GM18499 (cell line): ENCODE data around the gene CD300E.

Experiments used
- ATAC-seq: cut with Tn5 transposase; IDR thresholded peaks from one replicate; pipeline ENCODE4 v1.9.1; 2021; ENCODE audit warnings: moderate number of reproducible peaks; ENCODE audit not compliant: insufficient read depth, unreplicated experiment

CD300E gene, protein sequence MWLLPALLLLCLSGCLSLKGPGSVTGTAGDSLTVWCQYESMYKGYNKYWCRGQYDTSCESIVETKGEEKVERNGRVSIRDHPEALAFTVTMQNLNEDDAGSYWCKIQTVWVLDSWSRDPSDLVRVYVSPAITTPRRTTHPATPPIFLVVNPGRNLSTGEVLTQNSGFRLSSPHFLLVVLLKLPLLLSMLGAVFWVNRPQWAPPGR

DNA sequence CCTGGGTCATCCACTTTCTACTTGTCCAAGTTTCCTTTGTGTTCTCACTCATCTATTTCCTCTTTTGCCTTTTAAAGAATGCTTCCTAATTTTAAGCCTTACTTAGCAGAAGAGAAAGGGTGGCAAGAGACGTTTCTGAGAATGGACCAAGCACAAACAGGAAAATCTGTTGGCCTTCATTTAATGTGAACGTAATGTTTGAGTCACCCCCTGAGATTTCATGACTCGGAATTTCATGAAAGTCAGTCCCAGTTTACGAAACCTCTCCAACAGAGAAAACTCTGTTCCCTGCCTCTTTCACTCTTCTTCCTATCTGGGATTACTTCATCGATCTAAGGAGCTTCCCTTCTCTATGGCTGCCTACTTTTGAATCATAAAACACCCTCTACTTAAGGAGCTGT lies at the start of gene CD300E:
Gene CD300E (minus strand): TSS at position 46 of the 401 bp plus-strand sequence. CDS start 117 bp downstream, outside the sequence.
- ATAC-seq, result no peak

DNA sequence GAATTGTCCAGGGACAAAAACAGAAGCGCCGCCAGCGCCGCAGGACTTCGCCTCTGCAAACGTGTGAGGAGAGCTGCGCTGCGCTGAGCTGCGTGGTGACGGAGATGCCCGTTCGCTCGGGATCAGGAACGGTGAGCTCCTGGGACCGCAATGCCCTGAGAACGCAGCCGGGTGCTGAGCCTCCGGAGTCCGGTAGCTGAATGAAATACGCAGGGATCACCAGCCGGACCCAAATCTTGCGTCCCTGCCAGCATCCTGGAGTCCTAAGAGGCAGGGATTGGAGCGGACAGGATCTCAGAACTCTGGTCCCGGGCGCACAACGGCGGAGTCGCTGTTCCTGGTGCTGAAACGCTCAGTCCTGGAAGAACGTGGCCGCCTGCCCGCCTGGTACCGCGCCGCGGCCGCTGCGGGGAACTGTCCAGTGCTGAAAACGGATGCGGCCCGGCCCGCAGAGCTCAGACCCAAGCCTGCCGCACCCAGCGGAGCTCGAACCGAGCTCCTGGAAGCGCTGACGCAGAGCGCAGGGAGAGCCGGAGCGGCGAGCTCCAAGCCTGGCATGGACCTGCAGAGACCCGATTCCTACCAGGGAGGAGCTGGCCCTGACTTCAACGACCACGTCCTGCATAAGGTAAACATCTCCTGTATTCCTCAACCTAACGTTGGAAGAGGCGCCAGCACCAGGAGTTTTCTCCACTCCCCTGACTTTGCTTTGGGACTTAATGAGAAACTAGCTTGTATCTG lies 47.7 kb upstream of the CD300E start:
- ATAC-seq, result no peak

DNA sequence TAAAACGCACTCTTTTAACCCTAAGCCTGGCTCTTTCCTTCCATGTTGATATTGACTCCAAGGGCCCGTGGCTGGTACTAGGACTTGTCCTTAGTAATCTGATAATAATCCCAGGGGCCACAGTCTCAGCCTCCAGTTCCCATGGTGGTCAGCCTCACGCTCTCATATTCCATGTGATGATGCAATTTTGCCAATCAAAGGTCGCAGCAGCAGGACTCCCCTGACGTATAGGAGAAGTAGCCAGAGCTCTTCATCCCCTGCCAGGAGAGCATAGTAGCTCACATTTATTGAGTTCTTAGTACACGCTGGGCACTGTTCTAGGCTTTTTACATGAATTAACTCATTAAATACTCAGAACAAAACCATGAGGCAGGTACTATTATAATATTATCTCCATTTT lies 46.8 kb upstream of the CD300E start:
- ATAC-seq, result no peak

DNA sequence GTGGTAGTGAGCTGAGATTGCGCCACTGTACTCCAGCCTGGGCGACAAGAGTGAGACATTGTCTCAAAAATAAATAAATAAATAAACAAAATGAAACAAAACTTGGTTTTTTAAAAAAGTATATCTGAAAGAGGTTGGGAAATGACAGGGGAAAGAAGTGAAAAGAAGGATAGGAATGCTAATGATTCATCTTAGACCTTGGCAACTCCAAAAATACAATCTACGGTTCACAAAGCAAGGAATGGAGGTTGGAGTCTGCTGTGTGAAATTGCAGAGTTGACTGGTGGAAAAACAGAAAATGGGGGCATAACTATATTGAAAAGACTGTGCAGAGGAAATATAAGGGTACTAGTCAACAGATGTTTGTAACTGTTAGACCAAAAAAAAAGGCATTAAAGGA lies 40.0 kb upstream of the CD300E start:
- ATAC-seq, result no peak

DNA sequence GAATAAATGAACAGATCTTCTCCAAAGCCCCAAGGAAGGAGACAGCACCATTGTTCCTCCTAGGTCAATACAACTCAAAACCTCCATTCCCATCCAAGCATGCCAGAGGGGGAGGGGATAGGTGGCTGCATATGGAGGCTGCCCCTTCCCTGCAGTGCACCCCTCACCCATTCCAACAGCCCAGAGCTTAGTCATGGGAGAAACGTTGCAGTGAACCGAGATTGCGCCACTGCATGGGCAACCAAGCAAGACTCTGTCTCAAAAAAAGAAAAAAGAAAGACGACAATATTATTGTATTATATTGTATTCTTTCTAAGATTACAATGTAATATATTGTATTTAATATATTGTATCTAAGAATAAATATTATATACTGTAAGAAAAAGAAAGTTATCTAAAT lies 36.4 kb upstream of the CD300E start:
- no peak for ATAC-seq

DNA sequence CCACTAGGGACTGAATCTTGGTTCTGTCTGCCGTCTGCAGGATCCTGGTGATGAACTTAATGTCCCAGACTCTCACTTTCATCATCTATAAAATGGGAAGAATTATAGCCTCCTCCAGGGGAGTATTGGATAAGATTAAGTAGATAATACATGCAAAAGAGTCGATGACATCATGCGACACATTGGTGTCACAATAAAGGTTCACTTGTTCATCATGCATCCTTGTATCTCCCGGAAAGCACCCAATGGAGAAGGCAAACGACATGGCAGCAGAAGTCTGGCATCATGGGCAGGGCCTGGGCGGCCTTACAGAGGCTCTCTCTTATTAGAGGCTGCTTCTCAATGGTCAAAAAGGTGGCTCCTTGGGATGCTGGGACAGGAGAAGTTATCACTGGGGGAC lies 35.1 kb upstream of the CD300E start:
- no peak for ATAC-seq

DNA sequence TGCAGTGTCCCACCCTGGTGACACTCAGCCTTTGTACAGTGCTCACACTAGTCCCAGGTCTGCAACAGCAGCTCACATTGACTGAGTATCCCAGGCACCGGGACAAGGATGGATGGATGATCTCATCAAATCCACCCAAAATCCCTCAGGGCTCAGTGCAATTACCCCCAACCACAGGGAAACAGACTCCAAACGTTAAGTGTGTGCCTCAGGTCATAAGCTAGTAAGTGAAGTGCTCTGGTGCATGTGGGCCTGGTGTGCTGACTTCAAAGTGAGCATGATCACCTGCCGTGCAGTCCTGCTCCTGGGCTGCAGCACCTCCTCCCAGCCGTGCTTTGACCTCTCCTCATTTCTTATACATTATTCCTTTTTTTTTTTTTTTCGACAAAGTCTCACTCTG lies 31.2 kb upstream of the CD300E start:
- ATAC-seq, result no peak

DNA sequence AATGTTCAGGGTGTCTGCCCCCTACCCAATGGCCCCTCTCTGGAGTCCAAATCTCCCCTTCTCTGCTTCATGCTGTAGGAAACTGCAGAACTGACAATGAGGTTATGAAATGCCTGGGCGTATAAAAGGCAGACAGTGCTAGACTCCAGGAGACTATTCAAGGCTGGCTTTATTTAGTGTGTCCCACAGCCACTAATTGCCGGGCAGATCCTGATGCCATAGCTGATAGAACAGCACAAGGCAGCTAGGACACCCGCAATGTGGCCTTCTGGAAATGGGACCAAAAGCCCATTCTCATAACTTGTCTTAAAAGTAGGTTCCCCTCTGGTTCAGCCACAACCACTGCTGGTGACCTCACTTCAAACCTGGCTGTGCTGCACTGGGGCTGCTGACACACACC lies 28.5 kb upstream of the CD300E start:
- ATAC-seq, result no peak

DNA sequence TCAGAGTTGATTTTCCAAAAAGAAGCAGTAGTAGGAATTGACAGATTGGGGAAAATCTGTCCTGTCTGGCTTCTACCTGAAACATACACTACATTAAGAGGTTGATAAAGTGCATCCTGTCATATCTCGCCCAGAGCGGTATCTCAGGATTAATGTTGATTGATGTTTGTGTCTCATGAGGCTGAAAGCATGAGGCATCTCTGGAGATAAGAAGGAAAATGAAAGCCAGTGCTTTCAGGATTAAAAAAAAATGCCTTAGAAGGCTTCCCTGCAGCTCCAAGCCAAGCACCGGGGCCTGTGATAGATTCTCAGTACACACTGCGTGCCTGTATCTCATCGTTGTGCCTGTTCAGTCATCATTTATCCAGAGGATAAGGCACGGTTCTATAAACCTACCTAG lies 26.4 kb upstream of the CD300E start:
- no peak for ATAC-seq

DNA sequence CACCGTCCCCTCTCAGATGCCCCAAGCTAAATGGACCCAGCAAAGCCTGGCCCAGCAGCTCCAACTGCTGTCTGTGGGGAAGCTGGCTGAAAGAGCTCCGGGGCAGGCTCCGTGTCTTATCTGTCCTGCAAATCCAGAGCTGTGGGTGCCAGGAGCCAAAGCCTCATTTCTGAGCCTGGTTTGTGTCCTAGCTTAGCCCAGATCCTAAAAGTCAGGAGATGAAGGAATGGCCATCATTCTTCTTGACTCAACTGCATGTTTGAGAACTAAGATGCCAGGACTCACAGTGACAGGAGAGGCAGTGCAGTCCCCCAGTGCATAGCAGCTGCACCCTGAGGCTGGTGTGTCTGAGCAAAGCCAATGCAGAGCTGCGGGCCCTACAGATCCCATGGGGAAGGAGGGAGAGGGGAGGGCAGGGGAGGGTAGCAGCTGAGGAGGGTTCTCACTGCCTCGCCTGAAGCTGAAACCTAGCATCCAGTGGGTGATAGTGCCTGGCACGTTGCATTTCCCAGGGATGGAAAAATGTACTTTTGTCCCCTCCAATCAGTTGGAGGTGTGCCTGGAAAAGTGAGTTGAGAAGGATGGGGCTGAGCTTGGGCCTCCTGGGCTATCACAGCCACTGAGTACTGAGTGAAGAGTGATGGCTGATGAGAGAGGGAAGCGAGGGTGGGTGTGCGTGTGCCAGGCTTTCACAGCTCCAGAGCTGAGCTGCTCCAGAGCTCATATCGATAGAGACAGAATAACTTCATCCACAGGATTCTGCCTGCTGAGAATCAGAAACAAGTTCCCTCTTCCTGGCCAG lies 24.5 kb upstream of the CD300E start:
- no peak for ATAC-seq

DNA sequence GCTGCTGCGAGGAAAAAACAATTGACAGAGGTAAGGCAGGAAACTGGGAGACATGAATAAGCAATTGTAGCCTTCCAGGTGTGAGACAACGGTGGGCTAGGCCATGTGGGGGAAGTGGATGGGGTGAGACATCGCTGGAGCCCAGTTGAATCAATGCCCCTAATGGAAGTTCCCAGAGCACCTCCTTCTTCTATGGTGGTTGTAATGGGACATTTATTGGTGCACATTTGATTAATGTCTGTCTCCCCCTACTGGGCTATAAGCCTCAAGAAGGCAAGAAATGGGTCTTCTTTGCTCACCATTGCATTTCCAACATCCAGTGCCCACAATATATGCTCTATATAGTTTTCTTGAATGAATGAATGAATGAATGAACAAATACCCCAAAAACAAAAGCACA lies 22.7 kb upstream of the CD300E start:
- no peak for ATAC-seq

DNA sequence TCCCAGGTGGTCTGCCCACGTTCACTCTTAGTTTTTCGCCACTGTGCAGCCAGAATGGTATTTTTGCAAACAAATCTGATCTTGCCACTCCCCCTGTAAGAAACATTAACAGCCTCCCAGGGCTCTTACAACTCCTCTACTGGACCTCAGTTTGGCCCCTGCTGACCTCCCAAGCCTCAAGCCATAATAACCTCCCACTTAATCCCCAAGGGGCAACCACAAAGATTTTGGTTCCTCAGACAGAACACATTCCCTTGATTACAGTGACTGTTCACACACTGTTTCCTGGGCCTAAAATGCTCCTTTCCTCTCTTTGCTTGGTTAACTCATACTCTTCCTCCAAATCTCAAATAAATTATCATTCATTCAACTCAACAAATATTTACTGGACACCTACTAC lies 21.5 kb upstream of the CD300E start:
- ATAC-seq, result no peak

DNA sequence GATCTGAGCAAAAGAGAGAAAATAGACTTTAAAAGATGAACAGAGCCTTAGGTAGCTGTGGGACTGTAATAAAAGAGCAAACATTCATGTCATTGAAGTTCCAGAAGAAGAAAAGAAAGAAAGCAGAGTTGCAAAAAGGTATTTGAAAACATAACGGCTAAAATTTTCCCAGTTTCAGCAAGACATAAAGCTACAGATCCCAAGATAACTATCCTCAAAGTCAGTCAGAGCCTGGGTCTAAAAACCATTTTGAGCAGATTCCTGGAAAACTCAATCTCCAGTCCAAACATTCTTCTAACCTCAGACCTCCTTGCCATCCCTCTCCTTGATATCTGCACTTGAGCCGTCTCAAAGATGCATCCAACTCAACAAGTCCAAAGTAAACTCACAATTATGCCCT lies 20.9 kb upstream of the CD300E start:
- ATAC-seq, result no peak

DNA sequence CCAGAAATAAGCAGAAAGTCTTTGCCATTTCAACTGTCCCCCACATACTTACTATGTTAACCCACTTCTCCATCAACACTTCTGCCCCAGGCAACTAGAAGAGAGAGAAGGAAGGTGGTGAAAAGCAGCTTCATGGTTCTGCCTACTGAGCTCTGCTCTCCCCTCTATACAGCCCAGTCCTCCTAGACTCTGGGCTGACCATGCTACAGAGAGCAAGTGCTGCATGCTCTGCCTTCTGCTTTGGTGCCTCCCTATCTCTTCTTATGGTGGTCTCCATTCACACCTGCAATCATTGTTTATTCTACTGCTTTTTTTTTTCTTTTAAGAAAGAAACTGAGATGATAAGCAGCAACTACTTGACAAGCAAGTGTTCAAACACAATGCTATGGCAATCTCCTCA lies 20.3 kb upstream of the CD300E start:
- ATAC-seq, result no peak

DNA sequence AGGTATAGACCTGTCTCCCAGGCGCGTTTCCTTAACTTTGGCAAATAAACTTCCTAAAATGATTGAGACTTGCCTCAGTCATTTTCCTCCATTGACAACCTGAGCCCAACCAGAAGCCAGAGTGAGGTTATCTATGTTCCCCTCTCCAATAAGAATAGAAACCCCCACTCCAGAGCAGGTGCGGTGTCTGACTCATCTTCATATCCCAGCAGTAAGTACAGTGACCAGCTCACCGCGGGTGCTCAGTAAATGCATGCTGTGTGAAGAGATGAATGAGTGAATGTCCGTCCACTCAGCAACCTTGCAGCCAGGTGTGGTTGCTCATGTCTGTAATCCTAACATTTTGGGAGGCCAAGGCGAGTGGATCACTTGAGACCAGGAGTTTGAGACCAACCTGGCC lies 19.5 kb upstream of the CD300E start:
- no peak for ATAC-seq

DNA sequence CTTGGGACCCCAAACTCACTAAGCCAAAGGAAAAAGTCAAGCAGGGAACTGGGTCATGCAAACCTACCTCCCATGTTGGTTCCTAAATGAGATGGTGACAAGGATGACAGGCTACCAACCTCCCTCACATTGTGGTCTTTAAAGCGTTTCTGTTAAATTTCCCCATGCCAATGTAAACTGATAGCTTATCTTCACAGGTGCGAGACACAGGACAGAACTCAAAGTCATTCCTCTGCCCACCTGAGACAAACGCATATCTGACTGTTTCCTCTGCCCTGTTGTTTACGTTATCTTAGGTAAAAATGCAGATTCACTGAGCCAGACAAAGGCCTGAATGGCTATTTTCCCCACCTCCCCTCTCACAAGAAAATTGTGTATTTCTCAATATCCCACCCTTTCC lies 19.0 kb upstream of the CD300E start:
- no peak for ATAC-seq

DNA sequence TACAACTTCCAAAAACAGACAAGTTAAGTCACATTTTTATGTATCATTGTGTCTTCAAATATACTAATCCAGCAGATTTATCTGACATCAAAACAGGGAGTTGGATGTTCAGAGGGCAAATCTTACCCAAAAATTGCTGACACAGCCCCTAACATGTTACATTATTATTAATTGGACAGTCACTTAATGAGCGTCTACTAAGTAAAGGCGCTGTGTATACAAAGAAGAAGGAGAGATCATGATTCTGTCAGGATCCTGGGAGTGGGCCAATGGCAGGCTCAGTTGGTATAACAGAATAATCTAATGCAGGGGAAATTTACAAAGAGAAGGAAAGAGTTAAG lies 18.4 kb upstream of the CD300E start:
- ATAC-seq, result no peak

DNA sequence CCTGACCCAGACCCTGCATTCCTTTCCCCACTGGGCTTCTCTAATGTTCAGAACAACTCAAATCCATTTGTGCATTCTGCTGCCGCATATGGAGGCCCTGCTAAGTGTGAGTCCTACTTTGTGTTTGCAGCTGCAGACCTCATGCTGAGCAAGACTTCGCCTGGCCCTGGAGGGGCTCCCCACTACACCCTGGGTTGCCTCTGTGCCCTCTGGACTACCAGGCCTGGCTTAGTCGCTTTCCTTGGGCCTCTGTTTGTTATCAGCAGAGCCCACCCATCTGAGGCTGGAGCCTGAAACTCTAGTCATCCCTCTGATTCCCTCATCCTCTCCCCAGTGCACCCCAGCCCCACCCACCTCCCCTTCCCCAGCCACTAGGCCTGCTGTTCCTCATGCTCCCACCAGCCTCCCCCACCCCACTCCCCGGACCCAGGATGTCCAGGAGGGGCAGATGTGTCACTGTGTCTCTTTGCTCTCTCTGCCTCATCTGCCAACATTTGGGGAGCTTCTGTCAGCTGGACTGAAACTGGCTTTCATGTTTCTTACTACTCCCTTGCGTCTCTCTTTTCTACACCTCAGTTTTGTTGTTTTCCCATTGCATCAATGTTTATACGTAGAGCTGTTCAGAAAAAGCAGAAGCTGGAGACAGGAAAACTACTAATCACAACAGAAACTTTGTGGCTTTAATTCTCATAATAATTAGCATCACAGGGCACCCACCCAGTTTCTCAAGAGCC lies 17.9 kb upstream of the CD300E start:
- ATAC-seq, result no peak

DNA sequence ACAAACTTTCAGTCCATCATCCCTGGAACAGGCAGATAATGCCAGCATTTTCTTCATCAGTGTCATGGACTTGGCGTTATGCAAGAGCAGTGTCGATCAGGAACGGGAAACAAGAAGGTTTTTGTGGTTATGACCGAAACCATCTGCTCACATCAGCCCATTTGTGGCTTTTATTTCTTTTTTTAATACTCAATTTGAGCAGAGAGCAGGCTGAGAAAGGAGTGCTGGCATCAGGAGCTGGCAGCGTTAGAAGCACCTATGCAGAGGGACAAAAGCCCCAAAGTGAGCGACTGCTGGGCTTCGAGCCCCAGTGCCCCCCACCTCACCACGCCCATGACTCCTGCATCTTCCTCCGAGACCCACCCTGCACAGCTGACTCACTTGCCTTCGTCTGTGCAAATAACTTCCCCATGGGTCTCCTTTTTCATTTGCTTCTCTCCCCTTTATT lies 16.2 kb upstream of the CD300E start:
- ATAC-seq, result no peak

DNA sequence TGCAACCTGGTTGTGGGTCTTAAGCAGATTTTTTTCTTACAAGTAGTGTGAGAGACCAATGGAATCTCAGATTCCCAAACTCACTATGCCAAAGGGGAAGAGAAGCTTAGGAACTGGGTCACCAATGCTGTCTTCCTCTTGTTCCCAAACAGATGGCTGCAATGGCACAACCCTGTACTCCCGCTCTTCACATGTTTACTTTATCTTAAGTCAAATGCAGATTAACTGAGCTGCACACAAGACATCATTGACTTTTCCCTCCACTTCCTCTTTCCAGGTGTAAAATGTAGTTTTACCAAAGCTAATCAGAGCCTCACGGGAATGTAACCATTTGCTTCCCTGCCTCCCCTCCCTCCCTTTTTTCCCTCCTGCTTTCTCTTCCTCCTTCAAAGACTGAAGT lies 14.4 kb upstream of the CD300E start:
- ATAC-seq, result no peak

DNA sequence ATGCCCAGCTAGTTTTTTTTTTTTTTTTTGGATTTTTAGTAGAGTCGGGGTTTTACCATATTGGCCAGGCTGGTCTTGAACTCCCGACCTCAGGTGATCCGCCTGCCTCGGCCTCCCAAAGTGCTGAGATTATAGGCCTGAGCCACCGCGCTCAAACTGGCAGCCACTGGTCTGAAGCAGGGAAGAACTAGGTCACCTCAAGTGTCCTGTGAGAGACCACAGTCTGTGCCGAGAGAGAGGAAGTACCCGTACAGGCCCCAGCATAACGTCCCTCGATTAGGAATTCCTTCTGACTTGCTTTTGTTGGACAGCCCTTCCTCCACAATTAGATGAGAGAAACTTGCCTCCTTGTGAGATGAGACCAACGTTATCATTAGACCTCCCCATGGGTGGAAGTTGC lies 13.7 kb upstream of the CD300E start:
- ATAC-seq, result no peak
